Measurements from ENCODE around the gene MUC12. TPM values are rescaled to one million over a fixed set of nuclear protein-coding genes. Genes with fewer than 3 reads are reported as not detected.
"Not testable (repeated sequence)": the region's sequence is repeated elsewhere in the genome, so short reads cannot be mapped to it uniquely, and the experiment has no call there.

Gene MUC12
- polyA plus RNA-seq, 3 donors: 0.01 to 0.38 (median 0.06) TPM

- DNase-seq: not testable (repeated sequence)
Observed at GRCh38 chr7:101041283-101041682, 71.9 kb downstream of the MUC12 start.

GRCh38 chr7:101058355-101058754 lies 89.0 kb downstream of the MUC12 start:
- DNase-seq: peak; percentile 62

GRCh38 chr7:101059620-101059942 lies 90.2 kb downstream of the MUC12 start:
- DNase-seq: no peak

- DNase-seq: no peak
Observed at GRCh38 chr7:101060992-101061391, 91.6 kb downstream of the MUC12 start.

- not testable (repeated sequence) for DNase-seq
Observed at GRCh38 chr7:101064176-101064550, 94.8 kb downstream of the MUC12 start.

- DNase-seq: not testable (repeated sequence)
Observed at GRCh38 chr7:101065162-101065561, 95.8 kb downstream of the MUC12 start.

GRCh38 chr7:101066141-101066832 lies 96.9 kb downstream of the MUC12 start:
- no peak for DNase-seq

- no peak for DNase-seq
Observed at GRCh38 chr7:101066833-101067177, 97.4 kb downstream of the MUC12 start.

- no peak for DNase-seq
Observed at GRCh38 chr7:101068401-101068800, 99.0 kb downstream of the MUC12 start.

Other genes with a start within 250 kb of the MUC12 start
- gene EPO, start 249.1 kb upstream of the MUC12 start, polyA plus RNA-seq (ENCODE audit: insufficient read length in 3 of 3): under 1 TPM in 2 of 3 donors, not detected in 1; 0.16 to 0.34 TPM
- gene ZAN, start 236.0 kb upstream of the MUC12 start, polyA plus RNA-seq (ENCODE audit: insufficient read length in 3 of 3): under 1 TPM in 2 of 3 donors, not detected in 1; 0.04 to 0.10 TPM
- gene EPHB4, start 142.0 kb upstream of the MUC12 start, polyA plus RNA-seq (ENCODE audit: insufficient read length in 3 of 3): 100 to 1,000 TPM in 1 of 3 donors, 10 to 100 TPM in 2; 93.3 to 102 (median 98.9) TPM
- gene SLC12A9, start 116.9 kb upstream of the MUC12 start, polyA plus RNA-seq (ENCODE audit: insufficient read length in 3 of 3): 10 to 100 TPM; 27.1 to 37.7 (median 37.4) TPM
- 10 to 100 TPM; 87.0 to 96.8 (median 96.6) TPM for gene TRIP6, start 102.2 kb upstream of the MUC12 start, polyA plus RNA-seq (ENCODE audit: insufficient read length in 3 of 3)
- gene SRRT, start 94.5 kb upstream of the MUC12 start, polyA plus RNA-seq (ENCODE audit: insufficient read length in 3 of 3): 100 to 1,000 TPM; 188 to 206 (median 191) TPM
- 1 to 10 TPM; 2.4 to 4.1 (median 3.1) TPM for gene UFSP1, start 79.8 kb upstream of the MUC12 start, polyA plus RNA-seq (ENCODE audit: insufficient read length in 3 of 3)
- 1 to 10 TPM; 5.0 to 5.9 (median 5.3) TPM for gene ACHE, start 73.7 kb upstream of the MUC12 start, polyA plus RNA-seq (ENCODE audit: insufficient read length in 3 of 3)
- gene MUC3A, start 20.0 kb upstream of the MUC12 start, polyA plus RNA-seq (ENCODE audit: insufficient read length in 3 of 3): 1 to 10 TPM in 1 of 3 donors, under 1 TPM in 2; 0.59 to 1.1 (median 0.97) TPM
- gene MUC17, start 50.5 kb downstream of the MUC12 start, polyA plus RNA-seq (ENCODE audit: insufficient read length in 3 of 3): not detected
- gene TRIM56, start 115.9 kb downstream of the MUC12 start, polyA plus RNA-seq (ENCODE audit: insufficient read length in 3 of 3): 10 to 100 TPM; 14.5 to 23.2 (median 21.9) TPM
- 1 to 10 TPM in 2 of 3 donors, under 1 TPM in 1; 0.86 to 1.3 (median 1.2) TPM for gene SERPINE1, start 157.5 kb downstream of the MUC12 start, polyA plus RNA-seq (ENCODE audit: insufficient read length in 3 of 3)
- 10 to 100 TPM; 72.6 to 81.6 (median 73.3) TPM for gene AP1S1, start 184.9 kb downstream of the MUC12 start, polyA plus RNA-seq (ENCODE audit: insufficient read length in 3 of 3)
- gene VGF, start 196.0 kb downstream of the MUC12 start, polyA plus RNA-seq (ENCODE audit: insufficient read length in 3 of 3): under 1 TPM; 0.21 to 0.36 (median 0.28) TPM
- gene NAT16, start 210.7 kb downstream of the MUC12 start, polyA plus RNA-seq (ENCODE audit: insufficient read length in 3 of 3): under 1 TPM in 1 of 3 donors, not detected in 2; 0.25 TPM
- gene MOGAT3, start 231.5 kb downstream of the MUC12 start, polyA plus RNA-seq (ENCODE audit: insufficient read length in 3 of 3): 1 to 10 TPM in 1 of 3 donors, under 1 TPM in 2; 0.83 to 1.7 (median 0.90) TPM
- 10 to 100 TPM; 46.3 to 50.3 (median 50.1) TPM for gene PLOD3, start 248.0 kb downstream of the MUC12 start, polyA plus RNA-seq (ENCODE audit: insufficient read length in 3 of 3)
- gene ZNHIT1, start 248.6 kb downstream of the MUC12 start, polyA plus RNA-seq (ENCODE audit: insufficient read length in 3 of 3): 10 to 100 TPM; 68.9 to 76.4 (median 72.0) TPM